ENCODE measurements around the gene ZMAT2.

DNA sequence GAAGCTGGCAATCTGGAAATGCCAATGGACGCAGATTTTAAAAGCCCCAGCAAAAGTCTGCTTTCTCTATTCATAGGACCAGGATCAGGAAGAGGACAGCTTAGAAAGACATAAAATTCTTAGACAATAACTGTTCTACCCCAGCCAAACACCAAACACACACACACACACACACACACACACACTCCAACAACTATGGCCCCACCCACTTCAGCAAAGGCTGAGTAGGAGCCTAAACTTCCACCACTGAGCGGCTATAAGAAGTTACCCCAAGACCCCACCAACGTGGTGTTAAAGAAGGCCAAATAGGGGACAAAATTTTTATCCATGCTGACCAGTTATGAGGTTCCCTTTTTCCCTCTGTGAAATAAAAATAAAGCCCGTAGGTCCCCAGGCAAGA lies 32.9 kb downstream of the ZMAT2 start:
- TF ChIP-seq, protein P1, sequence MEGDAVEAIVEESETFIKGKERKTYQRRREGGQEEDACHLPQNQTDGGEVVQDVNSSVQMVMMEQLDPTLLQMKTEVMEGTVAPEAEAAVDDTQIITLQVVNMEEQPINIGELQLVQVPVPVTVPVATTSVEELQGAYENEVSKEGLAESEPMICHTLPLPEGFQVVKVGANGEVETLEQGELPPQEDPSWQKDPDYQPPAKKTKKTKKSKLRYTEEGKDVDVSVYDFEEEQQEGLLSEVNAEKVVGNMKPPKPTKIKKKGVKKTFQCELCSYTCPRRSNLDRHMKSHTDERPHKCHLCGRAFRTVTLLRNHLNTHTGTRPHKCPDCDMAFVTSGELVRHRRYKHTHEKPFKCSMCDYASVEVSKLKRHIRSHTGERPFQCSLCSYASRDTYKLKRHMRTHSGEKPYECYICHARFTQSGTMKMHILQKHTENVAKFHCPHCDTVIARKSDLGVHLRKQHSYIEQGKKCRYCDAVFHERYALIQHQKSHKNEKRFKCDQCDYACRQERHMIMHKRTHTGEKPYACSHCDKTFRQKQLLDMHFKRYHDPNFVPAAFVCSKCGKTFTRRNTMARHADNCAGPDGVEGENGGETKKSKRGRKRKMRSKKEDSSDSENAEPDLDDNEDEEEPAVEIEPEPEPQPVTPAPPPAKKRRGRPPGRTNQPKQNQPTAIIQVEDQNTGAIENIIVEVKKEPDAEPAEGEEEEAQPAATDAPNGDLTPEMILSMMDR (conservative IDR thresholded peaks at IDR 0.05): no peak
- TF ChIP-seq EZH2 (IDR thresholded peaks at IDR 0.05; ENCODE audit: low read depth): no peak

All from PC-9 (cell line).